ENCODE measurements around the gene ZNF319. TPM values are rescaled to one million over a fixed set of nuclear protein-coding genes. Genes with fewer than 3 reads are reported as not detected.

Gene ZNF319
- total RNA-seq, 1 experiment from 2014 or later = 5.5 TPM

DNA sequence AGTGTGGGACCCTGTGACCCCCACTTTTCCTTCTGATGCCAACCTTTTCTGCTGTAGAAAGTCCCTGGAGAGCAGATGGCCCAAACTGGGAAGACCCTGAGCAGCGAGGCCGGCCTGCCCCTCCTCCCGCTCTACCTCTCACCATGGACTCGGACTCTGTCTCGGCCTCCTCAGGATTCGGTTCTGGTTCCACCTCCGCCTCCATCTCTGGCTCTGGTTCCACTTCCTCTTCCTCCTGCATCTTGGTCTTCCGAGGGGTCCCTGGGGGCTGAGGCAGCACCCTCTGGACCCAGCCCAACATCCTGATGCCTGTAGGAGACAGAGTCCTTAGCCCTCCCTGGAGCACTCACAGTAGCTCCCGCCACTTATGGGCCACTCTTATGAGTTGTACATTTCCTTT lies 33.5 kb downstream of the ZNF319 start:
- no peaks in the 10 kb centered on the region for H3K36me3 Mint-ChIP-seq
- no peaks in the 10 kb centered on the region for H3K27me3 Mint-ChIP-seq (ENCODE audit: low read depth)
- CTCF ChIA-PET = no interaction called here
- H3K27ac Mint-ChIP-seq = no peak overlapping the region
- POLR2A ChIA-PET = no interaction called here
- H3K9me3 Mint-ChIP-seq = no peaks in the 10 kb centered on the region
- peaks cover 2% of the 10 kb centered on the region; the same call in 1 of the 2 replicates for H3K4me1 Mint-ChIP-seq
- ATAC-seq (no peak), DNase-seq (ENCODE audit: low spot score) (no peak)
- TF ChIP-seq, protein P1, sequence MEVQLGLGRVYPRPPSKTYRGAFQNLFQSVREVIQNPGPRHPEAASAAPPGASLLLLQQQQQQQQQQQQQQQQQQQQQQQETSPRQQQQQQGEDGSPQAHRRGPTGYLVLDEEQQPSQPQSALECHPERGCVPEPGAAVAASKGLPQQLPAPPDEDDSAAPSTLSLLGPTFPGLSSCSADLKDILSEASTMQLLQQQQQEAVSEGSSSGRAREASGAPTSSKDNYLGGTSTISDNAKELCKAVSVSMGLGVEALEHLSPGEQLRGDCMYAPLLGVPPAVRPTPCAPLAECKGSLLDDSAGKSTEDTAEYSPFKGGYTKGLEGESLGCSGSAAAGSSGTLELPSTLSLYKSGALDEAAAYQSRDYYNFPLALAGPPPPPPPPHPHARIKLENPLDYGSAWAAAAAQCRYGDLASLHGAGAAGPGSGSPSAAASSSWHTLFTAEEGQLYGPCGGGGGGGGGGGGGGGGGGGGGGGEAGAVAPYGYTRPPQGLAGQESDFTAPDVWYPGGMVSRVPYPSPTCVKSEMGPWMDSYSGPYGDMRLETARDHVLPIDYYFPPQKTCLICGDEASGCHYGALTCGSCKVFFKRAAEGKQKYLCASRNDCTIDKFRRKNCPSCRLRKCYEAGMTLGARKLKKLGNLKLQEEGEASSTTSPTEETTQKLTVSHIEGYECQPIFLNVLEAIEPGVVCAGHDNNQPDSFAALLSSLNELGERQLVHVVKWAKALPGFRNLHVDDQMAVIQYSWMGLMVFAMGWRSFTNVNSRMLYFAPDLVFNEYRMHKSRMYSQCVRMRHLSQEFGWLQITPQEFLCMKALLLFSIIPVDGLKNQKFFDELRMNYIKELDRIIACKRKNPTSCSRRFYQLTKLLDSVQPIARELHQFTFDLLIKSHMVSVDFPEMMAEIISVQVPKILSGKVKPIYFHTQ (CRISPR knock-in tag; IDR thresholded peaks at IDR 0.05) = no peak
- H3K4me3 Mint-ChIP-seq = no peak overlapping the region

DNA sequence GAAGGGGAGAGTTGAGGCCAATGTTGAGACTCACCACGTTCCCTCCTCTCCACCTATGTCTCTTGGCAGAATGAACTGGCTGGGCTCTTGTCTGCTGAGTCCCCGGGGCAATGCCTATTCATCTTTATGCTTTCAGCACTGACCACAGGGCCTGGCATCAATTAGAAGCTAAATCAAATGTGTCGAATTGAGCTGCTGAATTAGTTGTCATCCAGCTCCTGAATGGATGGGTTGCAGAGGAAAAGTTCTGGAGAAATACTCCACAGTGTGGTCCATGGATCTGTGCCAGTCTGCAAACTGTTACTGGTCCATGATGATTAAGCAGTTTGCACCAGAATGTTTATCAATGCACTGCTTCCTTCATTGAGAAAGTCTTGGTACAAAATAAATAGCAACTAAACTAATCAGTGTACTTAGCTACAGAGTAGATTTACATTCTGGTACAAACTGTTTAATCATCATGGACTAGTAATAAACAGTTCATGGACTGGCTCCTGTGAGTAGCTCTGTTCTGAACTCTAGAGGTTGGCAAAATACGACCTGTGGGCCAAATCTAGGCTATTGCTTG lies 34.2 kb downstream of the ZNF319 start:
- Mint-ChIP-seq H3K27me3 (ENCODE audit: low read depth) (no peaks in the 10 kb centered on the region), H3K27ac (no peak overlapping the region), H3K36me3 (no peaks in the 10 kb centered on the region), H3K4me3 (no peak overlapping the region), H3K9me3 (no peaks in the 10 kb centered on the region), H3K4me1 (peaks cover 2% of the 10 kb centered on the region; the same call in 1 of the 2 replicates)
- no peak for ATAC-seq
- ChIA-PET POLR2A (no interaction called here), CTCF (interaction anchor here (0.8 to 1.0 kb wide), 4 partner anchors 9 to 375 kb away, joined by 3 read pairs; no protein-coding TSS in a partner anchor)
- no peak for DNase-seq (ENCODE audit: low spot score)
- TF ChIP-seq, protein P2, sequence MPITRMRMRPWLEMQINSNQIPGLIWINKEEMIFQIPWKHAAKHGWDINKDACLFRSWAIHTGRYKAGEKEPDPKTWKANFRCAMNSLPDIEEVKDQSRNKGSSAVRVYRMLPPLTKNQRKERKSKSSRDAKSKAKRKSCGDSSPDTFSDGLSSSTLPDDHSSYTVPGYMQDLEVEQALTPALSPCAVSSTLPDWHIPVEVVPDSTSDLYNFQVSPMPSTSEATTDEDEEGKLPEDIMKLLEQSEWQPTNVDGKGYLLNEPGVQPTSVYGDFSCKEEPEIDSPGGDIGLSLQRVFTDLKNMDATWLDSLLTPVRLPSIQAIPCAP (CRISPR knock-in tag; IDR thresholded peaks at IDR 0.05) = no peak
- TF ChIP-seq CREM (CRISPR knock-in tag; IDR thresholded peaks at IDR 0.05) = no peak
- TF ChIP-seq, protein P3, sequence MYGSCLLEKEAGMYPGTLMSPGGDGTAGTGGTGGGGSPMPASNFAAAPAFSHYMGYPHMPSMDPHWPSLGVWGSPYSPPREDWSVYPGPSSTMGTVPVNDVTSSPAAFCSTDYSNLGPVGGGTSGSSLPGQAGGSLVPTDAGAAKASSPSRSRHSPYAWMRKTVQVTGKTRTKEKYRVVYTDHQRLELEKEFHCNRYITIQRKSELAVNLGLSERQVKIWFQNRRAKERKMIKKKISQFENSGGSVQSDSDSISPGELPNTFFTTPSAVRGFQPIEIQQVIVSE (CRISPR knock-in tag; IDR thresholded peaks at IDR 0.05; ENCODE audit: borderline replicate concordance) = no peak
- TF ChIP-seq, protein P4, sequence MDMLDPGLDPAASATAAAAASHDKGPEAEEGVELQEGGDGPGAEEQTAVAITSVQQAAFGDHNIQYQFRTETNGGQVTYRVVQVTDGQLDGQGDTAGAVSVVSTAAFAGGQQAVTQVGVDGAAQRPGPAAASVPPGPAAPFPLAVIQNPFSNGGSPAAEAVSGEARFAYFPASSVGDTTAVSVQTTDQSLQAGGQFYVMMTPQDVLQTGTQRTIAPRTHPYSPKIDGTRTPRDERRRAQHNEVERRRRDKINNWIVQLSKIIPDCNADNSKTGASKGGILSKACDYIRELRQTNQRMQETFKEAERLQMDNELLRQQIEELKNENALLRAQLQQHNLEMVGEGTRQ (CRISPR knock-in tag; IDR thresholded peaks at IDR 0.05) = no peak
- TF ChIP-seq ZNF121 (CRISPR knock-in tag; IDR thresholded peaks at IDR 0.05) = no peak
- TF ChIP-seq ETV6 (CRISPR knock-in tag; IDR thresholded peaks at IDR 0.05) = no peak
- no peak for TF ChIP-seq ZNF317 (CRISPR knock-in tag; IDR thresholded peaks at IDR 0.05; ENCODE audit: borderline replicate concordance, low read depth)
- TF ChIP-seq PRRX2 (CRISPR knock-in tag; IDR thresholded peaks at IDR 0.05) = no peak
- TF ChIP-seq, protein P5, sequence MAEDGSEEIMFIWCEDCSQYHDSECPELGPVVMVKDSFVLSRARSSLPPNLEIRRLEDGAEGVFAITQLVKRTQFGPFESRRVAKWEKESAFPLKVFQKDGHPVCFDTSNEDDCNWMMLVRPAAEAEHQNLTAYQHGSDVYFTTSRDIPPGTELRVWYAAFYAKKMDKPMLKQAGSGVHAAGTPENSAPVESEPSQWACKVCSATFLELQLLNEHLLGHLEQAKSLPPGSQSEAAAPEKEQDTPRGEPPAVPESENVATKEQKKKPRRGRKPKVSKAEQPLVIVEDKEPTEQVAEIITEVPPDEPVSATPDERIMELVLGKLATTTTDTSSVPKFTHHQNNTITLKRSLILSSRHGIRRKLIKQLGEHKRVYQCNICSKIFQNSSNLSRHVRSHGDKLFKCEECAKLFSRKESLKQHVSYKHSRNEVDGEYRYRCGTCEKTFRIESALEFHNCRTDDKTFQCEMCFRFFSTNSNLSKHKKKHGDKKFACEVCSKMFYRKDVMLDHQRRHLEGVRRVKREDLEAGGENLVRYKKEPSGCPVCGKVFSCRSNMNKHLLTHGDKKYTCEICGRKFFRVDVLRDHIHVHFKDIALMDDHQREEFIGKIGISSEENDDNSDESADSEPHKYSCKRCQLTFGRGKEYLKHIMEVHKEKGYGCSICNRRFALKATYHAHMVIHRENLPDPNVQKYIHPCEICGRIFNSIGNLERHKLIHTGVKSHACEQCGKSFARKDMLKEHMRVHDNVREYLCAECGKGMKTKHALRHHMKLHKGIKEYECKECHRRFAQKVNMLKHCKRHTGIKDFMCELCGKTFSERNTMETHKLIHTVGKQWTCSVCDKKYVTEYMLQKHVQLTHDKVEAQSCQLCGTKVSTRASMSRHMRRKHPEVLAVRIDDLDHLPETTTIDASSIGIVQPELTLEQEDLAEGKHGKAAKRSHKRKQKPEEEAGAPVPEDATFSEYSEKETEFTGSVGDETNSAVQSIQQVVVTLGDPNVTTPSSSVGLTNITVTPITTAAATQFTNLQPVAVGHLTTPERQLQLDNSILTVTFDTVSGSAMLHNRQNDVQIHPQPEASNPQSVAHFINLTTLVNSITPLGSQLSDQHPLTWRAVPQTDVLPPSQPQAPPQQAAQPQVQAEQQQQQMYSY (CRISPR knock-in tag; IDR thresholded peaks at IDR 0.05) = no peak
- no peak for TF ChIP-seq RELA (CRISPR knock-in tag; IDR thresholded peaks at IDR 0.05; ENCODE audit: borderline replicate concordance)
- TF ChIP-seq ZNF396 (CRISPR knock-in tag; IDR thresholded peaks at IDR 0.05; ENCODE audit: borderline replicate concordance) = no peak
- no peak for TF ChIP-seq TCF7 (CRISPR knock-in tag; IDR thresholded peaks at IDR 0.05; ENCODE audit: low read depth)
- TF ChIP-seq KAT7 (CRISPR knock-in tag; IDR thresholded peaks at IDR 0.05; ENCODE audit: borderline replicate concordance) = no peak
- TF ChIP-seq, protein P6, sequence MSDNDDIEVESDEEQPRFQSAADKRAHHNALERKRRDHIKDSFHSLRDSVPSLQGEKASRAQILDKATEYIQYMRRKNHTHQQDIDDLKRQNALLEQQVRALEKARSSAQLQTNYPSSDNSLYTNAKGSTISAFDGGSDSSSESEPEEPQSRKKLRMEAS (CRISPR knock-in tag; IDR thresholded peaks at IDR 0.05) = no peak
- TF ChIP-seq, protein P7, sequence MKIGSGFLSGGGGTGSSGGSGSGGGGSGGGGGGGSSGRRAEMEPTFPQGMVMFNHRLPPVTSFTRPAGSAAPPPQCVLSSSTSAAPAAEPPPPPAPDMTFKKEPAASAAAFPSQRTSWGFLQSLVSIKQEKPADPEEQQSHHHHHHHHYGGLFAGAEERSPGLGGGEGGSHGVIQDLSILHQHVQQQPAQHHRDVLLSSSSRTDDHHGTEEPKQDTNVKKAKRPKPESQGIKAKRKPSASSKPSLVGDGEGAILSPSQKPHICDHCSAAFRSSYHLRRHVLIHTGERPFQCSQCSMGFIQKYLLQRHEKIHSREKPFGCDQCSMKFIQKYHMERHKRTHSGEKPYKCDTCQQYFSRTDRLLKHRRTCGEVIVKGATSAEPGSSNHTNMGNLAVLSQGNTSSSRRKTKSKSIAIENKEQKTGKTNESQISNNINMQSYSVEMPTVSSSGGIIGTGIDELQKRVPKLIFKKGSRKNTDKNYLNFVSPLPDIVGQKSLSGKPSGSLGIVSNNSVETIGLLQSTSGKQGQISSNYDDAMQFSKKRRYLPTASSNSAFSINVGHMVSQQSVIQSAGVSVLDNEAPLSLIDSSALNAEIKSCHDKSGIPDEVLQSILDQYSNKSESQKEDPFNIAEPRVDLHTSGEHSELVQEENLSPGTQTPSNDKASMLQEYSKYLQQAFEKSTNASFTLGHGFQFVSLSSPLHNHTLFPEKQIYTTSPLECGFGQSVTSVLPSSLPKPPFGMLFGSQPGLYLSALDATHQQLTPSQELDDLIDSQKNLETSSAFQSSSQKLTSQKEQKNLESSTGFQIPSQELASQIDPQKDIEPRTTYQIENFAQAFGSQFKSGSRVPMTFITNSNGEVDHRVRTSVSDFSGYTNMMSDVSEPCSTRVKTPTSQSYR (CRISPR knock-in tag; IDR thresholded peaks at IDR 0.05) = no peak
- no peak for TF ChIP-seq SMAD4 (CRISPR knock-in tag; IDR thresholded peaks at IDR 0.05)
- TF ChIP-seq, protein P8, sequence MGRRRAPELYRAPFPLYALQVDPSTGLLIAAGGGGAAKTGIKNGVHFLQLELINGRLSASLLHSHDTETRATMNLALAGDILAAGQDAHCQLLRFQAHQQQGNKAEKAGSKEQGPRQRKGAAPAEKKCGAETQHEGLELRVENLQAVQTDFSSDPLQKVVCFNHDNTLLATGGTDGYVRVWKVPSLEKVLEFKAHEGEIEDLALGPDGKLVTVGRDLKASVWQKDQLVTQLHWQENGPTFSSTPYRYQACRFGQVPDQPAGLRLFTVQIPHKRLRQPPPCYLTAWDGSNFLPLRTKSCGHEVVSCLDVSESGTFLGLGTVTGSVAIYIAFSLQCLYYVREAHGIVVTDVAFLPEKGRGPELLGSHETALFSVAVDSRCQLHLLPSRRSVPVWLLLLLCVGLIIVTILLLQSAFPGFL (CRISPR knock-in tag; IDR thresholded peaks at IDR 0.05; ENCODE audit: borderline replicate concordance) = no peak
- no peak for TF ChIP-seq GRHL2 (CRISPR knock-in tag; IDR thresholded peaks at IDR 0.05; ENCODE audit: insufficient replicate concordance, severe bottlenecking)
